Neutrophil (primary cell): Measurements from ENCODE around the gene MORN3.
"Not testable (repeated sequence)": the region's sequence is repeated elsewhere in the genome, so short reads cannot be mapped to it uniquely, and the experiment has no call there.

Experiments
- H3K27ac ChIP-seq: fragments of 200-600 bp; sonication (generic); 2 replicates; pipeline ENCODE4 v1.5.1; 2016; ENCODE audit warnings: mild to moderate bottlenecking, moderate library complexity
- H3K27me3 ChIP-seq: fragments of 200-600 bp; sonication (generic); 2 replicates; pipeline ENCODE4 v1.6.0; 2016; ENCODE audit warnings: mild to moderate bottlenecking
- H3K36me3 ChIP-seq: fragments of 200-600 bp; sonication (generic); 2 replicates; pipeline ENCODE4 v1.5.1; 2017
- H3K4me1 ChIP-seq, 2 experiments: fragments of 200-600 bp in 1 of 2; sonication (generic) in 1 of 2; 1 replicate in 1 of 2; 2 replicates in 1 of 2; pipeline versions ENCODE4 v1.5.1 to v1.6.1; 2013 to 2016; ENCODE audit warnings: low read depth in 1 of 2, low read length in 1 of 2, mild to moderate bottlenecking in 1 of 2, moderate library complexity in 1 of 2; ENCODE audit not compliant: control insufficient read depth in 1 of 2, insufficient read depth in 1 of 2
- H3K4me3 ChIP-seq, 2 experiments: fragments of 200-600 bp in 1 of 2; sonication (generic) in 1 of 2; 1 replicate in 1 of 2; 2 replicates in 1 of 2; pipeline ENCODE4 v1.5.1; 2013 to 2016; ENCODE audit warnings: low read depth in 1 of 2, low read length in 1 of 2, mild to moderate bottlenecking in 1 of 2, moderate library complexity in 1 of 2
- H3K9me3 ChIP-seq: fragments of 200-600 bp; sonication (generic); 2 replicates; pipeline ENCODE4 v1.5.1; 2016
- TF ChIP-seq, protein P1 (sequence below): fragments of 200-600 bp; sonication (generic); IDR thresholded peaks from 2 replicates; pipeline ENCODE4 v1.5.1; 2016; ENCODE audit warnings: antibody characterized with exemption

The MORN3 gene

GRCh38 chr12:121669521-121669900 is at the start of gene MORN3:
TSS of gene MORN3 (minus strand) at chr12:121669654. CDS start at chr12:121669483, 171 bp downstream.
- H3K27ac ChIP-seq, result no peak within 1 kb of the TSS
- no peaks in the 10 kb centered on the region for H3K27me3 ChIP-seq
- H3K36me3 ChIP-seq, result no peaks in the 10 kb centered on the region
- H3K9me3 ChIP-seq, result no peaks in the 10 kb centered on the region
- no peak within 1 kb of the TSS for H3K4me3 ChIP-seq
- TF ChIP-seq, protein P1, sequence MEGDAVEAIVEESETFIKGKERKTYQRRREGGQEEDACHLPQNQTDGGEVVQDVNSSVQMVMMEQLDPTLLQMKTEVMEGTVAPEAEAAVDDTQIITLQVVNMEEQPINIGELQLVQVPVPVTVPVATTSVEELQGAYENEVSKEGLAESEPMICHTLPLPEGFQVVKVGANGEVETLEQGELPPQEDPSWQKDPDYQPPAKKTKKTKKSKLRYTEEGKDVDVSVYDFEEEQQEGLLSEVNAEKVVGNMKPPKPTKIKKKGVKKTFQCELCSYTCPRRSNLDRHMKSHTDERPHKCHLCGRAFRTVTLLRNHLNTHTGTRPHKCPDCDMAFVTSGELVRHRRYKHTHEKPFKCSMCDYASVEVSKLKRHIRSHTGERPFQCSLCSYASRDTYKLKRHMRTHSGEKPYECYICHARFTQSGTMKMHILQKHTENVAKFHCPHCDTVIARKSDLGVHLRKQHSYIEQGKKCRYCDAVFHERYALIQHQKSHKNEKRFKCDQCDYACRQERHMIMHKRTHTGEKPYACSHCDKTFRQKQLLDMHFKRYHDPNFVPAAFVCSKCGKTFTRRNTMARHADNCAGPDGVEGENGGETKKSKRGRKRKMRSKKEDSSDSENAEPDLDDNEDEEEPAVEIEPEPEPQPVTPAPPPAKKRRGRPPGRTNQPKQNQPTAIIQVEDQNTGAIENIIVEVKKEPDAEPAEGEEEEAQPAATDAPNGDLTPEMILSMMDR, result no peak
- peaks cover 31 to 33% of the 10 kb centered on the region in 2 experiments for H3K4me1 ChIP-seq

- H3K4me3 ChIP-seq, result no peak overlapping the region
- H3K4me1 ChIP-seq, result peaks cover 0 to 4% of the 10 kb centered on the region in 2 experiments
- H3K9me3 ChIP-seq, result no peaks in the 10 kb centered on the region
- no peaks in the 10 kb centered on the region for H3K27me3 ChIP-seq
- no peak overlapping the region for H3K27ac ChIP-seq
- H3K36me3 ChIP-seq, result no peaks in the 10 kb centered on the region
- TF ChIP-seq, protein P1, result no peak
Measured at GRCh38 chr12:121718653-121719239, 49.3 kb upstream of the MORN3 start.

DNA sequence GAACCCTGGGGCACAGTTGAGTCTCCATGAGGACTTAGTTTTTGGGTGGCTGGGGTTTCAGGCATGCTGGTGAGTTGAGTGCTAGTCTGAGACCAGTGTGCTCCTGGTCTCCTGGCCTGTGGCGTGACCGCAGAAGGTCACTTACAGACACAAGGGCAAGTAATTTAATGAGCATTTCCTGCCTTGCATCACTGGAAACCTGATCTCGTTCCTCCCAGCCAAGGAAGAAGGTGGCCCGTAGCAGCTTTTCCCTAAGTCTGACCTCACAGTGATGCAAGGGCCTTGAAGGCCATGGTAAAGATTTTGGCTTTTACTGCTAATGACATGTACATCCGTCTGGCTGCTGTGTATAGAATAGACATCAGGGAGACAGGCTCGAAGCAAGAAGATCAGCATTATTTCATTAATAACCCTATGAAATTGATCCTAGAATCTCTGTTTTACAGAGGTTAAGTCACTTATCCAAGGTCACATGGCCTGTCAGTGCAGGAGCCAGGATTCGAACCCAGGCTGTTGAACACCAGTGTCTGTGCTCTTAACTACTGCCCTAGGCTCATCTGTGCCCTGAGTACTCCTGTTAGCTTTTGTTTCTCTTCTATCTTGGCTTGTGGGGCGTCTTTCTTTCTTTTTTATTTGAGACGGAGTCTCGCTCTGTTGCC is 47.7 kb upstream of the MORN3 start:
- no peaks in the 10 kb centered on the region for H3K9me3 ChIP-seq
- H3K27ac ChIP-seq, result no peak overlapping the region
- H3K4me1 ChIP-seq, result peaks cover 10 to 14% of the 10 kb centered on the region in 2 experiments
- TF ChIP-seq, protein P1, result no peak
- no peak overlapping the region for H3K4me3 ChIP-seq
- H3K27me3 ChIP-seq, result peaks cover 6% of the 10 kb centered on the region
- no peaks in the 10 kb centered on the region for H3K36me3 ChIP-seq

GRCh38 chr12:121715862-121716435 is 46.5 kb upstream of the MORN3 start:
- H3K27me3 ChIP-seq, result peaks cover 6% of the 10 kb centered on the region
- TF ChIP-seq, protein P1, result no peak
- no peak overlapping the region for H3K4me3 ChIP-seq
- no peak overlapping the region for H3K27ac ChIP-seq
- H3K9me3 ChIP-seq, result no peaks in the 10 kb centered on the region
- H3K36me3 ChIP-seq, result no peaks in the 10 kb centered on the region
- H3K4me1 ChIP-seq, result peaks cover 14 to 21% of the 10 kb centered on the region in 2 experiments

DNA sequence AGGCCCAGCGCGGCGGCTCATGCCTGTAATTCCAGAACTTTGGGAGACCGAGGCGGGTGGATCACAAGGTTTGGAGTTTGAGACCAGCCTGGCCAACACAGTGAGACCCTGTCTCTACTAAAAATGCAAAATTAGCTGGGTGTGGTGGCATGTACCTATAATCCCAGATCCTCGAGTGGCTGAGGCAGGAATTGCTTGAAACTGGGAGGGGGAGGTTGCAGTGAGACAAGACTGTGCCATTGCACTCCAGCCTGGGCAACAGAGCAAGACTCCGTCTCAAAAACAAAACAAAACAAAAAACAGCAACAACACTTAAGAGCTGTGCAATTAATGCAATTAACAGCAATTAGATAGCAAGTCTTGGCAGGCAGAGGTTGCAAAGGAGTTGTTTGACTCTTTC is 45.6 kb upstream of the MORN3 start:
- not testable (repeated sequence) for H3K9me3 ChIP-seq, H3K27ac ChIP-seq, H3K4me3 ChIP-seq, H3K36me3 ChIP-seq, H3K27me3 ChIP-seq
- peaks cover 14 to 21% of the 10 kb centered on the region in 2 experiments for H3K4me1 ChIP-seq

GRCh38 chr12:121713793-121714192 is 44.3 kb upstream of the MORN3 start:
- no peaks in the 10 kb centered on the region for H3K9me3 ChIP-seq
- H3K27me3 ChIP-seq, result peaks cover 6% of the 10 kb centered on the region
- TF ChIP-seq, protein P1, result no peak
- H3K36me3 ChIP-seq, result no peaks in the 10 kb centered on the region
- H3K4me3 ChIP-seq, result no peak overlapping the region
- H3K4me1 ChIP-seq, result peaks cover 14 to 21% of the 10 kb centered on the region in 2 experiments
- H3K27ac ChIP-seq, result no peak overlapping the region
